ENCODE results near the gene HIGD1C.
"Not testable (repeated sequence)": the region's sequence is repeated elsewhere in the genome, so short reads cannot be mapped to it uniquely, and the experiment has no call there.

The HIGD1C gene

DNA sequence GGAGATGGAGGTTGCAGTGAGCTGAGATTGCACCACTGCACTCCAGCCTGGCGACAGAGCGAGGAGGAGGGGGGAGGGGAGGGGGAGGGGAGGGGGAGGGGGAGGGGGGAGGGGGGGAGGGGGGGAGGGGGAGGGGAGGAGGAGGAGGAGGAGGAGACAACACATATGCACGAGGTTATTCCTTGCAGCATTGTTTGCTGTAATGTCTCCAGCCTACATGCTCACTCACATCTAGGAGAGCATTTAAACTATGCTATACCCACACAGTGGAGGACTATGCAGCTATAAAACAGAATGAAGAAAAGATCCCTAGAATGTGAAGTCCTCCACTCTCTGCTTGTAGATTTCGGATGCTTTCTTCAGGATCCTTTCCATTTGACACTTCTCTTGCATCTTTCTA is 3.5 kb upstream of the HIGD1C start:
- DNase-seq (ENCODE audit: low spot score): no peak
- in situ Hi-C loops (cut with MboI; ENCODE audit: low pct_unique_long_range_greater_than_20kb, low sequenced_read_pairs, unreplicated experiment): no loop called here
- TF ChIP-seq, protein P1, sequence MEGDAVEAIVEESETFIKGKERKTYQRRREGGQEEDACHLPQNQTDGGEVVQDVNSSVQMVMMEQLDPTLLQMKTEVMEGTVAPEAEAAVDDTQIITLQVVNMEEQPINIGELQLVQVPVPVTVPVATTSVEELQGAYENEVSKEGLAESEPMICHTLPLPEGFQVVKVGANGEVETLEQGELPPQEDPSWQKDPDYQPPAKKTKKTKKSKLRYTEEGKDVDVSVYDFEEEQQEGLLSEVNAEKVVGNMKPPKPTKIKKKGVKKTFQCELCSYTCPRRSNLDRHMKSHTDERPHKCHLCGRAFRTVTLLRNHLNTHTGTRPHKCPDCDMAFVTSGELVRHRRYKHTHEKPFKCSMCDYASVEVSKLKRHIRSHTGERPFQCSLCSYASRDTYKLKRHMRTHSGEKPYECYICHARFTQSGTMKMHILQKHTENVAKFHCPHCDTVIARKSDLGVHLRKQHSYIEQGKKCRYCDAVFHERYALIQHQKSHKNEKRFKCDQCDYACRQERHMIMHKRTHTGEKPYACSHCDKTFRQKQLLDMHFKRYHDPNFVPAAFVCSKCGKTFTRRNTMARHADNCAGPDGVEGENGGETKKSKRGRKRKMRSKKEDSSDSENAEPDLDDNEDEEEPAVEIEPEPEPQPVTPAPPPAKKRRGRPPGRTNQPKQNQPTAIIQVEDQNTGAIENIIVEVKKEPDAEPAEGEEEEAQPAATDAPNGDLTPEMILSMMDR (IDR thresholded peaks at IDR 0.05; ENCODE audit: extremely low read depth, insufficient read depth, missing control alignments): no peak

GRCh38 chr12:50949801-50950302 is 2.5 kb upstream of the HIGD1C start:
- no peak for DNase-seq (ENCODE audit: low spot score)
- TF ChIP-seq, protein P1 (IDR thresholded peaks at IDR 0.05; ENCODE audit: extremely low read depth, insufficient read depth, missing control alignments): no peak
- in situ Hi-C loops (cut with MboI; ENCODE audit: low pct_unique_long_range_greater_than_20kb, low sequenced_read_pairs, unreplicated experiment): no loop called here

GRCh38 chr12:50951112-50951511 is 1.2 kb upstream of the HIGD1C start:
- DNase-seq (ENCODE audit: low spot score): no peak
- TF ChIP-seq, protein P1 (IDR thresholded peaks at IDR 0.05; ENCODE audit: extremely low read depth, insufficient read depth, missing control alignments): no peak

DNA sequence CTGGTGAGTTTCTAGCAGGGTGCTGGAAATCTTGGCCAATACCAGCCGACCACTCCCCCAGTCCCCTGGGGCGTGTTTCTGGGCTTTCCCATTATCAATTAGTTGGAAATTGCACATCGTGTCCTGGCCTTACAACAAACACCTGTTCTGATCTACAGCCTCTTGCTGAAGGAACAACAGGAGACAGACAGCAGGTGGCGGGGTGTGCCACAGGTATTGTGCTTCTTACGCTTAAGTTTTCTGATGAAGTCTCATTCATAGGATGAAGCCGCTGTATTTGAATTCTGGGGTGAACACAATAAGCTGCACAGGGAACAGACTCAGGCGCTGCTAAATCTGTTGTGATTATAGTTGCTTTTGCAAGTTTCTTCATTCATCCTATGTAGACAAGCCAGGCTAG is 703 bp downstream of the HIGD1C start:
- TF ChIP-seq, protein P1 (IDR thresholded peaks at IDR 0.05; ENCODE audit: extremely low read depth, insufficient read depth, missing control alignments): no peak
- in situ Hi-C loops (cut with MboI; ENCODE audit: low pct_unique_long_range_greater_than_20kb, low sequenced_read_pairs, unreplicated experiment): no loop called here
- DNase-seq (ENCODE audit: low spot score): no peak

More at GRCh38 chr12:50951112-50951511, 1.2 kb upstream of the HIGD1C start:
- in situ Hi-C loops (cut with MboI; ENCODE audit: low pct_unique_long_range_greater_than_20kb, low sequenced_read_pairs, unreplicated experiment): no loop called here

GRCh38 chr12:50954789-50955188 is 2.4 kb downstream of the HIGD1C start:
- in situ Hi-C loops (cut with MboI; ENCODE audit: low pct_unique_long_range_greater_than_20kb, low sequenced_read_pairs, unreplicated experiment): not testable (repeated sequence)

DNA sequence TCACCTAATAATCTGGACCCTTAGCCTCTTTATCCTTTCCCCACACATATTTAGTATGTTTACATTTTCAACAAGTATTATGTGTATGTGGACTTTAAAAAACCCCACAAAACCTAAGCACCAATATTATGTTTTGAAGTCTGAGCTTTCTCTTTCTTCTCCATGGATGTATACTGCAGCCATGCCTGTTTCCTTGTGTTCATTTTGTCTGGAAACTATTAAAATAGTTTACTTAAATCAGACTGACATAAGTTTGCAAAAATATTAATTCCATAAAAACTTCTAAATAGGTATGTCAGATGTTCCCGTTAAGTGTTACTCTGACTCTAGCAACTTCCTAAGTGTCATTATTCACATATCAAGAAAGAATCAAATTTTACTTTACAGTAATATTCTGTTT is 2.9 kb downstream of the HIGD1C start:
- TF ChIP-seq, protein P1 (IDR thresholded peaks at IDR 0.05; ENCODE audit: extremely low read depth, insufficient read depth, missing control alignments): no peak
- in situ Hi-C loops (cut with MboI; ENCODE audit: low pct_unique_long_range_greater_than_20kb, low sequenced_read_pairs, unreplicated experiment): no loop called here
- DNase-seq (ENCODE audit: low spot score): no peak

More at GRCh38 chr12:50954789-50955188, 2.4 kb downstream of the HIGD1C start:
- not testable (repeated sequence) for DNase-seq (ENCODE audit: low spot score)

- no peak for DNase-seq (ENCODE audit: low spot score)
- TF ChIP-seq, protein P1 (IDR thresholded peaks at IDR 0.05; ENCODE audit: extremely low read depth, insufficient read depth, missing control alignments): no peak
- in situ Hi-C loops (cut with MboI; ENCODE audit: low pct_unique_long_range_greater_than_20kb, low sequenced_read_pairs, unreplicated experiment): no loop called here
Observed at GRCh38 chr12:50955697-50956096, 3.4 kb downstream of the HIGD1C start.

All from GM13977 (cell line).